ENCODE measurements around the gene HMGN4.

The HMGN4 gene

GRCh38 chr6:26552640-26553188, 14.5 kb downstream of the HMGN4 start:
- DNase-seq: no peak

GRCh38 chr6:26553264-26553634, 15.1 kb downstream of the HMGN4 start:
- peak; percentile 35 for DNase-seq

GRCh38 chr6:26553635-26554446, 15.7 kb downstream of the HMGN4 start:
- peak; percentile 44 for DNase-seq

DNA sequence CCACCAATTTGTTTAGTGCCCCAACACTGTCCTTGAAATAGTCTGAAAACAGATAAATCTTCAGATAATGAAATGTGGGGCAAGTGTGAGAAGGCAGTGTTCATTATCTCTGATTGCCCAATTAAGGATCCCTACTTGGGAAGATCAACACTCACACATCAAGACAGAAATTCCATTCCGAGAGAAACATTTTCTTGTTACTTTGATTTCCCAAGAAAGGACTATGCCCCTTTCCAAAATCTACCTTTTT, 16.2 kb downstream of the HMGN4 start:
- DNase-seq: no peak

GRCh38 chr6:26554697-26555504, 16.7 kb downstream of the HMGN4 start:
- DNase-seq: peak; percentile 19

GRCh38 chr6:26555505-26556262, 17.5 kb downstream of the HMGN4 start:
- DNase-seq: no peak

DNA sequence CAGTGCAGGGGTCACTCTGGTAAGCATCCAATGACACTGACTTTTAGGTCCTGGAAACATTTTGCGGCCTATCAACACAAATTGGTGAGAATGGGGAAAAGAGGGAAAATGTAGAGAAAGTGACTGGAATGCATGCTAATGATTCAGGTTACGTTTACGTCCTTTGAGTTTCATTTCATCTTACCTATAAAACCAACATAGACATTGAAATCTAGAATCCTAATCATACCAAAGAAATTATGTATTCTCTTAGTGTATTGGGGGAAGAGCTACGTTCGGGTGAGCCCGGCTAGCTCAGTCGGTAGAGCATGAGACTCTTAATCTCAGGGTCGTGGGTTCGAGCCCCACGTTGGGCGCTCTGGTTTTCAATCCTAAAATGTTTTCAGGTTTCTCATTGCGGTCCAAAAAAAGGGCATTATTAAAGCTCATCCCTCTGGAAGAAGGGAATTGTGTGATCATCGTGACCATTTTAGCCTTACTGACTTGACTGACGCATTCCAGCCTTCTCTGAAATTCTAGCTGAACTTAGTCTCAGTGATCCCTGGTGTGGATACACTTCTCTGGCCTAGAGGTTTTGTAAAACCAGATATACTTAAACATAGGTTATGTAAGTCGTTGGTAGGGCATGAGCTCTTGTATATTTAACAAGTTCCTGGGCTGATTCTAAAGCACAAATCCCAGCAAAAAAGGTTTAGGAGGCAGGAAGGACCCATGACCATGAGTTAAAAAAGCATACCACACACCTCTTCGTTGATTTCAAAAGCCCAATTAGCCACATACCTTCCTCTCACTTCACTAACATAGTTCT, 18.3 kb downstream of the HMGN4 start:
- DNase-seq: no peak

DNA sequence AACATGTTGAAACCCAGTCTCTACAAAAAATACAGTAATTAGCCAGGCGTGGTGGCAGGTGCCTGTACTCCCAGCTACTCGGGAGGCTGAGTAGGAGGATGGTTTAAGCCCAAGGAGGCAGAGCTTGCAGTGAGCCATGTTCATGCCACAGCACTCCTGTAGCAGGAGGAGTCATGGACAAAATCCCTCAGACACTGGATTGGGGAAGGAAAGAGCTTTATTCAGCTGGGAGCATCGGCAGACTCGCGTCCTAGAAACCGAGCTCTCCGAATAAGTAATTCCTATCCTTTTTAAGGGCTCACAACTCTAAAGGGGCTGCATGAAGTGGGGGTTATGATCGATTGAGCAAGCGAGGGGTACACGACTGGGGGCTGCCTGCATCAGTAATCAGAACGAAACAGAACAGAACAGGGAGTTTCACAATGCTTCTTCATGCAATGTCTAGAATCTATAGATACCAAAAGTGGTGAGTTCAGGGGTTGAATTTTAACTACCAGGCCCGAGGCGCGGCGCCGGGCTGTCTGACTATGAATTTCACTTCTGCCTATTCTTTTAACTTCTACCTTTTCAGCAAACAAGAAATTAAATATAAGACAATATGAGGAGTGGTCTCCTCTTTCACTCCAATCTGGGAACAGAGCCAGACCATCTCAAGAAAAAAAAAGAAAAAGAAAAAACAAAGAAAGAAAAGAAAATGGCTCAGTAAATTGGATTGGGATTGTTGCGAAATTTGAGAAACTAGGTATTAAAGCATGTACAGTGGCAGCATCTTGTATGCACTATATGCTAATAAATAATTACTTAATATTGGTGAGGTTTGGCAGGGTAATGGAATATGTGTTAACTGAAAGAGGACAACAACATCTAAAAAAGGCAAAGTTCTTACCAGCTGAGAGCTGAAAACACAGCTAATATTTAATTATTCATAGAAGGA, 23.6 kb downstream of the HMGN4 start:
- no peak for DNase-seq

DNA sequence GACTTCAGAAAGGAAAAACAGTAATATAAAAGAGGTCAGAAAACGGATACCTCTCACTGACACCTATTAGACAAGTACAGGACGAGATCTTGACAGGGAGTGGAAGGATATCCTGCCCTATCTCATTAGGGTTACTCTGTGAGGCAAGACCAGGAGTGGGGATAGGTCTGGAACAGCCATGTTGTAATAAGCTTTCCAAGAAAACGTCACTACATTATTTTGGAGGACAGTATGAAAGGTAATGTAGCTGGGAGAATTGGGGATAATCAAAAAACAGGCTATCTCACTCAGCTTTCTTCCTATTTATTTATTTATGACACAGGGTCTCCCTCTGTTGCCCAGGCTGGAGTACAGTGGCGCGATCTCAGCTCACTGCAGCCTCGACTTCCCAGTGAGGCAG, 25.3 kb downstream of the HMGN4 start:
- no peak for DNase-seq

- DNase-seq: peak; percentile 81
Measured at GRCh38 chr6:26568601-26569432, 30.7 kb downstream of the HMGN4 start.

DNA sequence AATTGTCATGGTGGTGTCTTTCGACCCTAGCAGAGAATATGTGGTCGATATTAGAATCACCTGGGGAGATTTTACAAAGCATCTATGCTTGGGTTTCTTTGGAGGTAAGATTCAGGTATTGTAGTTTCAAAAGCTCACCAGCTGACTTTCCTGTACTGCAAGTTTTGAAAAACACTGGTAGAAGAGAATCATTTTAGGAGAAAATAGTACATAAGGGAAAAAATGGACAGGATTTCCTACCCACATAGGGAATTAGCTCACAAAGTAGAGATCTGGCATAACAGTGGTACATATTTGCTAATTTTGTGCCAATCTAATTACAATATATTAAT, 31.2 kb downstream of the HMGN4 start:
- DNase-seq: no peak

- no peak for DNase-seq
Measured at GRCh38 chr6:26570027-26570809, 32.1 kb downstream of the HMGN4 start.

- DNase-seq: peak; percentile 84
Measured at GRCh38 chr6:26571592-26572296, 33.6 kb downstream of the HMGN4 start.

- no peak for DNase-seq
Measured at GRCh38 chr6:26575494-26575939, 37.4 kb downstream of the HMGN4 start.

- DNase-seq: no peak
Measured at GRCh38 chr6:26576407-26576843, 38.3 kb downstream of the HMGN4 start.

GRCh38 chr6:26576929-26577719, 39.0 kb downstream of the HMGN4 start:
- no peak for DNase-seq

DNA sequence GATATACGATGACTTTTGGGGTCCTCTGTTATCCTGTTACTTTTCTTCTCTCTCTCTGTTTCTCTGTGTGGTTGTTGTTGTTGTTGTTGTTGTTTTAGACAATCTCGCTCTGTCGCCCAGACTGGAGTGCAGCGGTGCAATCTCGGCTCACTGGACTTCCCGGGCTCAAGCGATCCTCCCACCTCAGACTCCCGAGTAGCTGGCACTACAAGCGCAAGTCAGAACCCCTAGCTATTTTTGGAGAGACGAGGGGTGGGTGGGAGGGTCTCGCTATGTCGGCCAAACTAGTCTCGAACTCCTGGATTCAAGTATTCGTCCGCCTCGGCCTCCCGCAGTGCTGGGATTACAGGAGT, 39.5 kb downstream of the HMGN4 start:
- no peak for DNase-seq

GRCh38 chr6:26578279-26578678, 40.1 kb downstream of the HMGN4 start:
- DNase-seq: no peak
